Measurements from ENCODE around the gene CRMP1.

The CRMP1 gene

GRCh38 chr4:5893004-5893580 lies at the start of gene CRMP1:
Gene CRMP1 (minus strand): TSS chr4:5893086. CDS start chr4:5892969, 117 bp downstream.
- peak in 27 of 58 donors; percentile 14 to 80 (median 41) for DNase-seq

- no peak for DNase-seq
These were observed 48.7 kb upstream of the CRMP1 start for GRCh38 chr4:5941601-5942000.

- DNase-seq: no peak
These were observed 47.8 kb upstream of the CRMP1 start for GRCh38 chr4:5940470-5941203.

- DNase-seq: peak in 1 of 58 donors; percentile 3
These were observed 41.3 kb upstream of the CRMP1 start for GRCh38 chr4:5933996-5934831.

- peak in 3 of 58 donors; percentile 16 to 19 (median 17) for DNase-seq
These were observed 40.2 kb upstream of the CRMP1 start for GRCh38 chr4:5933116-5933515.

GRCh38 chr4:5932035-5932568 lies 39.2 kb upstream of the CRMP1 start:
- DNase-seq: no peak

- no peak for DNase-seq
These were observed 38.6 kb upstream of the CRMP1 start for GRCh38 chr4:5931526-5931925.

- DNase-seq: peak in 2 of 58 donors; percentile 7 to 10
These were observed 38.0 kb upstream of the CRMP1 start for GRCh38 chr4:5930876-5931275.

DNA sequence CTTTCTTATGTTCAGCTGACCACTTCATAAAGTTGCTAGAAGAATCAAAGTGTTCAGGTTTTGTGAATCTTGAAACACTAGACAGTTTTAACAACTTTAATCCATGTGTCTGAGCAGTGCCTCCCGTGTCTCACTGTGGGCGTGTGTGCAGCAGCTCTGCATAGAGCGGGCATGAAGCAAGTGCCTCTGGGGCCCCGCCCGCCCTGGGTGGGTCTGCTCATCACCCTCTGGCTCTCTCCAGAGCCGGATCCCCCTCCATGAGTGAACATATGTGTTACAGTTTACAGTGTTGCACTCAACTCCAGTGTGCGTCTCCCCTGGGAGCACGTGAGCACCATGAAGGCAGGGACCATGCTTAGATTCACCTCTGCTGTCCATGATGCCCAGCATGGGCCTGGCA lies 37.6 kb upstream of the CRMP1 start:
- no peak for DNase-seq

DNA sequence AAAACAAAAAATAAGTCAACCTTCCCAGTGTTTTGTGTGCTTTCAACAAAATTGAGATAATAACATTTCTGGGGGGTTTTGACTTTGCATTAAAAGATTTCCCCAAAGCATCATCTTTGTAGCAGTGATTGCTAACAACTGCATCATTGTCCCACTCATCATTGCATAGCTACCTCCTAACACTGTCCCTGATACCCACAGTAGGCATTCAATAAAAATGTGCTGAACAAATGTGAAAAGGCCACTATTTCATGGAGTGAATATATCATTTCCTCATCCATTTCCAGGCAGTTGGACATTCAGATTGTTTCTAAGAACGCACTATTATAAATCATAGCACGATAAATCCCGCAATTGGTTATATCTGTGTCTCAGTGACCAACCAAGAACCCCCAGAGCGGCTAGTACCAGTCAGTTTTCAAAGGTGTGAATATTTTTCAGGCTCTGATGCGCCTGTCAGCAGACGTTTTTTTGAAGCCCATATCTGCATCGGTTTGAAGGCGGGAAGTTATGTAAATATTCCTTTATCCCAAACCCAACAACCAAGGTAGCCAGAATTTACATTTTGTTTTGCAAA lies 36.0 kb upstream of the CRMP1 start:
- no peak for DNase-seq

- no peak for DNase-seq
These were observed 35.4 kb upstream of the CRMP1 start for GRCh38 chr4:5928274-5928673.

GRCh38 chr4:5927747-5928146 lies 34.9 kb upstream of the CRMP1 start:
- DNase-seq: no peak

DNA sequence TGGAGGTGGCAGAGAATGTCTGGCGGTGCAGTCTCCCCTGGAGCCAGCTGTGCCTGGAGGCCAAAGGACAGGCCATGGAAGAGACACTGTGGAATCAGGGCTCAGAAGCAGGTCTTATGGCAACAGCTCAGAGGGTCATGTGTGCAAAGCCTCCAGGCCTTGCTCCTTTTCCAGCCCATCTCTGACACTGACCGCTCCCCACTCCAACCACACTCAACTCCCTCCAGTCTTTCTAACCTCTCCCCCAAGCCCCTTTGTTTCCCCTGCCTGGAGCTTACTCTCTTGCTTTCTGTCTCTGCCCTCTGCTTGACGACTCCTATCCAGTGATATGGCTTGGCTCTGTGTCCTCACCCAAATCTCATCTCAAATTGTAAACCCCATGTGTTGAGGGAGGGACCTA lies 34.2 kb upstream of the CRMP1 start:
- DNase-seq: no peak

GRCh38 chr4:5926598-5926997 lies 33.7 kb upstream of the CRMP1 start:
- DNase-seq: no peak

GRCh38 chr4:5925419-5926200 lies 32.7 kb upstream of the CRMP1 start:
- DNase-seq: no peak

- DNase-seq: no peak
These were observed 31.7 kb upstream of the CRMP1 start for GRCh38 chr4:5924461-5925125.

GRCh38 chr4:5923376-5923775 lies 30.5 kb upstream of the CRMP1 start:
- no peak for DNase-seq

GRCh38 chr4:5922556-5922955 lies 29.7 kb upstream of the CRMP1 start:
- no peak for DNase-seq

- no peak for DNase-seq
These were observed 29.1 kb upstream of the CRMP1 start for GRCh38 chr4:5921981-5922380.
